ENCODE data around the gene MOB3B.

- TF ChIP-seq ZNF674 (CRISPR knock-in tag; IDR thresholded peaks at IDR 0.05; ENCODE audit: low read depth) (no peak), FIP1L1 (IDR thresholded peaks at IDR 0.05; ENCODE audit: borderline replicate concordance, insufficient read depth, low read depth, low read length) (no peak), ZSCAN31 (CRISPR knock-in tag; IDR thresholded peaks at IDR 0.05; ENCODE audit: low read depth) (no peak), NFE2 (CRISPR knock-in tag; IDR thresholded peaks at IDR 0.05) (no peak), ARNTL (CRISPR knock-in tag; IDR thresholded peaks at IDR 0.05) (no peak), ZNF232 (CRISPR knock-in tag; IDR thresholded peaks at IDR 0.05; ENCODE audit: borderline replicate concordance) (no peak), TFAP4 (IDR thresholded peaks at IDR 0.05; ENCODE audit: borderline replicate concordance, low read depth) (no peak), POLR2AphosphoS5 (IDR thresholded peaks at IDR 0.05; ENCODE audit: low read depth, low read length) (no peak), ZNF605 (CRISPR knock-in tag; IDR thresholded peaks at IDR 0.05) (no peak), SNRNP70 (IDR thresholded peaks at IDR 0.05; ENCODE audit: low read depth, low read length) (no peak), ZBTB14 (CRISPR knock-in tag; IDR thresholded peaks at IDR 0.05) (no peak), CBX2 (IDR thresholded peaks at IDR 0.05; ENCODE audit: low read depth, low read length) (no peak), CBX2 (CRISPR knock-in tag; IDR thresholded peaks at IDR 0.05; ENCODE audit: low read depth) (no peak)
These were observed 6.6 kb upstream of the MOB3B start for GRCh38 chr9:27536168-27536567.

Data from HepG2 (cell line).